UCSD-AML1 (cell line): Measurements from ENCODE around the gene ZNF804B.
"Not testable (repeated sequence)": the region's sequence is repeated elsewhere in the genome, so short reads cannot be mapped to it uniquely, and the experiment has no call there.

Experiments used
- DNase-seq: peaks from one replicate; lab custom pipeline; 2025; ENCODE audit not compliant: unreplicated experiment; lab: John Stamatoyannopoulos, UW

ZNF804B gene

DNA sequence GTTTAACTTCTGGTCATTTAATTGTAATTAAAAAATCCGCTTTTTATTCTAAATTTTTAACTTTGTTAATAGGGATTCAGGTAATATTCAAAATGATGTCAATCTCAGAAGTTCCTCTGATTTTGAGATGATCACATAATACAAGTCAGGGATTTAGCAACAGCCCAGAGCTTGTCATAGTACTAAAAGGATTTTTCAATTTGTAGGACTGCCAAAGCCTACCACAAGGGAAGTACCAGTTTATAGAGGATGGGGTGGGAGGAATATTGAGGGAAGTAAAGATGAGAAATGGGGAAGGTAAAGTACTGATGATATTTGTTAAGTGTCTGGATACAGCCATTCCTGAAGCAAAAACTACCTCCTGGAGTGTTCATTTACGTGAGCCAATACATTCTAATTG lies 314.3 kb downstream of the ZNF804B start:
- DNase-seq = no peak

- no peak for DNase-seq
Measured at GRCh38 chr7:89077992-89078391, 318.5 kb downstream of the ZNF804B start.

DNA sequence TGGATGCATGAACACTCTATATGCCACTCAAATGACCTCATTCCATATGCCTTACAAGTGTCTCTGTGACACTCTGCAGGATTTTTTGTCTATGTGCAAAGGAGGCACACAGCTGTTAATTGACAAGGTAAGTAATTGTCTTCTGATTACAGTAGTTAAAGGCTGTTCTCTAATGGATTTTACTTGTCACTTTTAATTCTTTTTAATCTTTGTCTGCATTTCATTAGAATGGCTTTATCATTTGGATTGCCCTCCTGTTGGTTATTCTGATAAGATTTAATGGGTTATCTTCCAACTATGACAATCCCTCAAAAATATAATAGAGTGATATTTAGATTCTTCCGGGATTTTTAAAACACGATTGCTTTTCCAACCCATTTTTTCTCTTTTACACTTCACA lies 326.1 kb downstream of the ZNF804B start:
- DNase-seq = no peak

- DNase-seq = no peak
Measured at GRCh38 chr7:89091550-89091949, 332.1 kb downstream of the ZNF804B start.

DNA sequence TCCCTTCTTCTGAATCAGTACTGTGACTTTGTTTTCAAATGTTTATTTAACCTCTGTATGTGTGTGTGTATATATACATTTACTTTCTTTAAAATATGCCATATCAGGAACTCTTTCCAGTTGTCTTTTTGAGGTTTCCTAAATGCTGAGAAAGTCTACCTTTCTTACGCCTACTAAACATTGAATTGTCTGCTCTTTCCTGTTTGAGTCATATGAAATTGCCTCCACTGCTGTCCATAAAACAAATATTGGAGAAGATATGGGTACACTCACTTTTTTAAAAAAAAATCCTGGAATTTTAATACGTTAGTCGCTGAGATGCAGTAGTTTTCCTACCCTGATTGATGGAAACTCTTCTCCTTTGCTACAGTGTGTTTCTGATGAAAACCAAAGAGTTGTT lies 334.8 kb downstream of the ZNF804B start:
- no peak for DNase-seq

DNA sequence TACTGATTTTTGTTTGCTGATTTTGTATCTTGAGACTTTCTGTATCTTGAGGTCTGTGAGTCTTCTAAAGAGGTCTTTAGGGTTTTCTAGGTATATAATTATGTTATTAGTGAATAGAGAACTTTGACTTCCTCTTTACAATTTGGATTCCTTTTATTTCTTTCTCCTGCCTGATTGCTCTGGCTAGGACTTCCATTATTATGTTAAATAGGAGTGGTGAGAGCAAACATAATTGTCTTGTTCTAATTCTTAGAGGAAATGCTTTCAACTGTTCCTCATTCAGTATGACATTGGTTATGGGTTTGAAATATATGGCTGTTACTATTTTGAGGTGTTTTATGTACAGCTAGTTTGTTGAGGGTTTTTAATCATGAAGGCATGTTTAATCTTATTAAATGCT lies 344.1 kb downstream of the ZNF804B start:
- DNase-seq = no peak

DNA sequence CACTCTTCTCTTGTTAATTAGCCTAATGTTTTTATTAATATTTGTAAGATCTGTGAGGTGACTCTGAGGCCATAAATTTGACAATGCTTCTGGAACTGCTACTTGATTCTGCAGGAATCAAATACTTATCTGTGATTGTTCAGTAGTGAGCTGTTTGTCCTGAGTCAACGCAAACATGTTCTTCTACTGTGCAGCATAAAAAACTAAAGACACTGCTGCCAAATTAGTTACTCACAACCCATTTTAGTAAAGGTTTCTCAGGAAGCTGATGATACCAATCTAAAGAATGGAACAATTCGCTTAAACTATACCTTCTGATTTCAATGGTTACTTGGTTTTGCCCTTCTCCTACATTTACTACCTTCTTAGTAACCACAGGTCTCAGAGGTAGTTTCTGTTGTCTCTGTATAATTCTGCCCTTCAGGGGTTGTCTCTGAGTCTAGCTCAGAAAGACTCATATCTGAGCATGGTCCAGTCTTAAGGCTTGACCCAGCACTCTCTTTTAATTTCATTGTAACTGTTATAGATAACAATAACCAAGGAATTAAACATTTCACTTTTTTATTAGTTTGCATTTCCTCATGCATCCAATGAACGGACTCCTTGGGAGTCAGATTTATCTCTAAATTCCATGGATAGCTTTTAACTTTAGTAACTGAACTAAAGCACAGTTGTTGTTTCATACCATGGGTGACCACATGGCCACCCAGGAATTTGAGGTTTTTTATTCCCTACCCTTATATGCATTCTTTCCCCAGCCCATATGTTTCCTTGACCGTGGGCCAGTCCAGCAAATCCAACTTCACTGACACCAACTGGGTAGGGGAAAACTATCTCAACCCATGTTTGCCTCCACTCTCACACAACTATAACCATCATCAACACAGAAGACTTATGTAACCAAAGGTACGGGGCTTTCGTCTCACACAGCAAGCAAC lies 345.5 kb downstream of the ZNF804B start:
- no peak for DNase-seq

DNA sequence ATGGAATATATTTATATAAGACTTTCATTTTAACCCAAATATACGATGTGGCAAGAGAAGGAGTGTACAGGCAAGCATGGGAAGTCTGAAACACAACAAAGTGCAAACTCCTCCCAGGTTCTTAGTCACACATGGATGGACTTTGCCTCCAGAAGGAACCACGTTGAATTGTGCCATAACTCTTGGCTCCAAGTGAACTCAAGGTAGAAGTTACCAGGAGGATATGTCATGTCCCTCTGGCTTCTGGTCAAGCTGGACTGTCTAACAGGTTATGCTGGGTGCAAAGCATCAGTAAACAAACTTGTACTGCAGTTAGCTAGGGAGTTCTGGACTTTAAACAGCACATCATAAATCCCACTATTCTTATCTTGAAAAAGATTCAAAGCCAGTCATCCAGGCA lies 364.4 kb downstream of the ZNF804B start:
- DNase-seq = no peak

DNA sequence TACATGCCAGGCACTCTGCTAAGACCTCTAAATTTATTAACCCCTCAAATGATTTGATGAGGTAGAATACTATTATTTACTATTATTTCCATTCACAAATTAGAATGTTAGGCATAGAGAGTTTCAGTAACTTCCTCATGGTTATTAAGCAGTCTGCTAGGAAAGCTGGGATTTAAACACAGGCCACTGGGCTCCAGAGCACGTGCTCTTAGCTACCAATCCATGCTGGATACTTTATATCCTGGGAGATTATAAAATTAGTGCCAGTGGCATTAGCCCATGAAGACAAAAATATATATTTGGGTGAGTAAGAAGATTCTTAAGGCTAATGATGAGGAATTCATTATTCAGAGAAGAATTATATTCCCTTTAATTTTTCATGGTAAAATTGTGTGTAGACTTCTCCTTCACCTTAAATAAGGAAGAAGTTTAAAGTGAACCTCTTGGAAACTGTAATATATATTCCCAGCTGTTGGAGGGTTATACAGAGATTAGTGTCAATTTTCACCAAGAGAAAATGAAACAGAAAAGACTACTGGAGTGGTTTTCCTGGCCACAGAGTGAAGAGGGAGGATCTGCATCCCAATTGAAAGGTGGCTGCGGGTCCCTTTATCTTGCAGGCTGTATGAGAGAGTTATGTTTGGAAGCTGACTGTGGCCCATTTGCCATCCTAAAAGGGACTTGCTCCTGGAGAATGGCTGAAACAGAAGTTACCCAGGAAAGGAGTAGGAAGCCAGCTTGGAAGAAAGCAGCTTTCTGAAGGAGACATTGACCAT lies 370.3 kb downstream of the ZNF804B start:
- DNase-seq = no peak

DNA sequence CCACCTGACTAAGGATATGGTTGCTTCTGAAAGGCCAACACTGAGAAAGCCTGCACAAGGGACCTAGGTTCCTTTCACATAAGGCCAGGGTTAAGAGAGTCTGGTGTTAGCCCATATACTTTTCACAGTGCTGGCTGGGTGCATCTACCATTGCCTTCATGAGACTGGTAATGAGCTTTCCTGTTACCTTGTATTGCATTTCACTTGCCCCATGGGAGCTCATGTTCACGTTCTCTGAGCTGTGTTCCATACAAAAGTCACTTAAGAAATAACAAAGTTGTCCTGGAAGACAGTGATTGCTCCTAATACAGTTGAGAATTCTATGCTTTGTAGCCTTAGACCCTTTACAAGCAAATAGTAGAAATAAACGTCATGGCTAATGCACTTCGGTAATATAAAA lies 373.9 kb downstream of the ZNF804B start:
- DNase-seq = no peak

DNA sequence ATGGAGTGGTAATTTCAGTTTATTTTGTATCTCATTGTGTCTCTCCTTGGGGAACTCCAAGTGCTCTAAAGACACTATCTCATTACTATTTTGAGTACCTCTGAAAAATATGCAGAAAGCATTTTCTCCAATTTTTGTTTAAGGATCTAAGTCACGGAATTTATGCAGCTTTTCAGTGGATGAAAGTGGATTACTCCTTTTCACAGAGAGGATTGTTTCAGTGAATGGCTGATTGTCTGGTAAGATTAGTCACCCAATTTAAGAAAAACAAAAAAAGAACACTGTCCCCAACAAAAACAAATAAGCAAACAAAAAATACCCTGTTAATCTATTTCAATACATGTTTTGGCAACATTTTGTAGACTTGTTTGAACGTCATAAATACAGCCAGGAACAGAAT lies 374.3 kb downstream of the ZNF804B start:
- no peak for DNase-seq

- no peak for DNase-seq
Measured at GRCh38 chr7:89145801-89146200, 386.3 kb downstream of the ZNF804B start.

- no peak for DNase-seq
Measured at GRCh38 chr7:89160107-89160506, 400.6 kb downstream of the ZNF804B start.

DNA sequence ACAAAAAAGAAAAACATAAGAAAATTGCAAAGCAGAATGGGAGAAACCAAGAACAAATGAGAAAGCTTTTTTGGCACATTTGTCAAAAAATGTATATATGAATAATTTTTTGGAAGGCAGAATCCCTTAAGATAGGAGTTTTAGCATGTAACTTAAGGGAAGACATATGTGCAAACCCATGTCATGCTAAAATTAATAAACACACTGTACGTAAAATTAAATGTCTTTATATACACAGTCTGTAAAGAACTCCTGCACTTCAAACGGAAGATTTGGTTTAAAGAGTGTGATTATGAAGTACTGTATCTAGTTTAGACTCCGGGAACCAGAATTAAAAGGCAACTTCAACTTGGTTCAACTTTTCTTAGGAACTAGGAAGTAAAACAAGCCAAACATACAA lies 405.9 kb downstream of the ZNF804B start:
- no peak for DNase-seq

GRCh38 chr7:89170628-89171027 lies 411.1 kb downstream of the ZNF804B start:
- DNase-seq = no peak

GRCh38 chr7:89182116-89182515 lies 422.6 kb downstream of the ZNF804B start:
- DNase-seq = no peak

DNA sequence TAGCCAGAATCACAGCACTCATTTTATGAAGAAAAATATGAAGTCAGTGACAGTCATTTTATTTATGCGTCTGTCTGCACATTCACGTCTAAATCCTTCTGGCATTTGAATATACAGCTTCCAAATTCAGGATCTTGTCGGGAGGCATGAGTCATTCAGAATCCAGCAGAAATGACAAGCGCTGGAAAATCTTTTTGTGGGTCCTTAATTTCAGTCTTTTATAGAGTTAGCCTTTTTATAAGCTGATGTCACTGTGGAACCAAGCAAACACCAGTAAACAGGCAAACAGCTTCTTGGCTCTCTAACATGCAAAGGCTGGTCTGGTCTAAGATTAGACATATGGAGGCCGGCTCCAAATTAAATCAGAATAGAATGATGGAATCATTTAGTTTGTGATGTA lies 424.2 kb downstream of the ZNF804B start:
- DNase-seq = no peak

DNA sequence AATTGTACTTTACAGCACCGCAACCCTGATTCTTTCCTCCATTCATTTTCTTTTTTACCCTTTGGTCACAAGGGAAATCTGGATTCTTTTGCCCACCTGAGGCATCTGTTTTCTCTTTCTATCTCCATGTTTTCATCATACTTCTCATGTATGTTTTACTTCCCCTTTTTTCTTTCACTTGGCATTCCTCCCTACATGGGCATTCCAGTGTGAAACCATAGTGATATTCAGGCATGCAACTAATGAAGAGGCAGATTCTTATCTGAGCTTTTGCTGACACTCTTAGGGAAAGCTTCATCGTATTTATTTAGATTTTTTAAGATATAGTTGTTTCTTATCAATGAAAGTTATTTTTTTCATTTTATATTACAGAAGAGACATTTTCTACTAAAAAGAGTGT lies 441.3 kb downstream of the ZNF804B start:
- DNase-seq = no peak

GRCh38 chr7:89223900-89224395 lies 464.4 kb downstream of the ZNF804B start:
- DNase-seq = no peak

GRCh38 chr7:89228688-89229171 lies 469.2 kb downstream of the ZNF804B start:
- DNase-seq = not testable (repeated sequence)

- DNase-seq = no peak
Measured at GRCh38 chr7:89238156-89238555, 478.7 kb downstream of the ZNF804B start.

GRCh38 chr7:89246196-89246595 lies 486.7 kb downstream of the ZNF804B start:
- DNase-seq = no peak
